Neutrophil (primary cell): ENCODE data around the gene RABEP2.

Experiments
- H3K27ac ChIP-seq: fragments of 200-600 bp; sonication (generic); 2 replicates; pipeline ENCODE4 v1.5.1; 2016; ENCODE audit warnings: mild to moderate bottlenecking, moderate library complexity
- H3K27me3 ChIP-seq: fragments of 200-600 bp; sonication (generic); 2 replicates; pipeline ENCODE4 v1.6.0; 2016; ENCODE audit warnings: mild to moderate bottlenecking
- H3K36me3 ChIP-seq: fragments of 200-600 bp; sonication (generic); 2 replicates; pipeline ENCODE4 v1.5.1; 2017
- H3K4me1 ChIP-seq, 2 experiments: fragments of 200-600 bp in 1 of 2; sonication (generic) in 1 of 2; 1 replicate in 1 of 2; 2 replicates in 1 of 2; pipeline versions ENCODE4 v1.5.1 to v1.6.1; 2013 to 2016; ENCODE audit warnings: low read depth in 1 of 2, low read length in 1 of 2, mild to moderate bottlenecking in 1 of 2, moderate library complexity in 1 of 2; ENCODE audit not compliant: control insufficient read depth in 1 of 2, insufficient read depth in 1 of 2
- H3K4me3 ChIP-seq, 2 experiments: fragments of 200-600 bp in 1 of 2; sonication (generic) in 1 of 2; 1 replicate in 1 of 2; 2 replicates in 1 of 2; pipeline ENCODE4 v1.5.1; 2013 to 2016; ENCODE audit warnings: low read depth in 1 of 2, low read length in 1 of 2, mild to moderate bottlenecking in 1 of 2, moderate library complexity in 1 of 2
- H3K9me3 ChIP-seq: fragments of 200-600 bp; sonication (generic); 2 replicates; pipeline ENCODE4 v1.5.1; 2016
- CTCF ChIP-seq: fragments of 200-600 bp; sonication (generic); IDR thresholded peaks from 2 replicates; pipeline ENCODE4 v1.5.1; 2016; ENCODE audit warnings: antibody characterized with exemption

Gene RABEP2

DNA sequence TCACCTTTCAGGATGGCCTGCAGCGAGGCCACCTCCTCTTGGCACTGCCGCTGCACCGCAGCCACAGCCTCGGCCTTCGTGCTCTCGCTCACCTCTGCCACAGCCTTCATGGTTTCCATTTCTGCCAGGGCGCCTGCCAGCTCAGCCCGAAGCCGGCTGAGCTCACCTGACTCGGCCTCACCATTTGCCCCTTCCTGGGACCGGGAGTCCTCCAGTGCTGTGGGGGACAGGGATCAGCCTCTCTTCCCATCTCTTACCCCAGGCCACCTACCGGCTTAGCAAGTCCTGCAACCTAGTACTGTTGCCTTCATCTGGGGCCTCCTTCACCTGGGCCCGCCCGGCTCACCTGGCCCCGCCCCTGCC lies 658 bp downstream of the RABEP2 start:
- TF ChIP-seq CTCF = no peak
- no peaks in the 10 kb centered on the region for H3K27me3 ChIP-seq
- peak overlapping the region; percentile 94 for H3K27ac ChIP-seq
- H3K4me3 ChIP-seq = peak overlapping the region; percentile 91 to 94
- peaks cover 11 to 14% of the 10 kb centered on the region in 2 experiments for H3K4me1 ChIP-seq
- no peaks in the 10 kb centered on the region for H3K9me3 ChIP-seq
- H3K36me3 ChIP-seq = peaks cover 4% of the 10 kb centered on the region

GRCh38 chr16:28923652-28924398 lies 1.2 kb downstream of the RABEP2 start:
- H3K27me3 ChIP-seq = no peaks in the 10 kb centered on the region
- peaks cover 11 to 14% of the 10 kb centered on the region in 2 experiments for H3K4me1 ChIP-seq
- H3K9me3 ChIP-seq = no peaks in the 10 kb centered on the region
- peaks cover 9% of the 10 kb centered on the region for H3K36me3 ChIP-seq
- H3K27ac ChIP-seq = no peak overlapping the region
- TF ChIP-seq CTCF = no peak
- H3K4me3 ChIP-seq = peak overlapping the region; percentile 91 to 94

GRCh38 chr16:28923231-28923587 lies 1.8 kb downstream of the RABEP2 start:
- H3K36me3 ChIP-seq = peaks cover 10% of the 10 kb centered on the region
- H3K4me1 ChIP-seq = peaks cover 11 to 14% of the 10 kb centered on the region in 2 experiments

DNA sequence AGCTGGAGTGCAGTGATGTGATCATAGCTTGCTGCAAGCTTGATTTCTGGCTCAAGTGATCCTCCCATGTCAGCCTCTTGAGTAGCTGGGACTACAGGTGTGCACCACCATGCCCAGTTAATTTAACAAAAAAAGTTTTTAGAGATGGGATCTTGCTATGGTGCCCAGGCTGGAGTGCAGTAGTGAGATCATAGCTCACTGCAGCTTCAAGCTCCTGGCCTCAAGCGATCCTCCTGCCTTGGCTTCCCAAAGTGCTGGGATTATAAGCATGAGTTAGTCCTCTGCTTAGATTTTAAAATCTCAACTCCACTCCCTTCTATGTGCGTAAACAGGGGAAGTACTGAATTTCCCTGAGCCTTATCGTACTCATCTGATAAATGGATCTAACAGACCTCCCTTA lies 6.3 kb downstream of the RABEP2 start:
- TF ChIP-seq CTCF = no peak
- H3K4me3 ChIP-seq = no peak overlapping the region
- no peaks in the 10 kb centered on the region for H3K27me3 ChIP-seq
- H3K27ac ChIP-seq = no peak overlapping the region
- H3K4me1 ChIP-seq = no peaks in the 10 kb centered on the region
- H3K9me3 ChIP-seq = no peaks in the 10 kb centered on the region
- peaks cover 13% of the 10 kb centered on the region for H3K36me3 ChIP-seq

More at GRCh38 chr16:28923231-28923587, 1.8 kb downstream of the RABEP2 start:
- H3K9me3 ChIP-seq = no peaks in the 10 kb centered on the region
- H3K4me3 ChIP-seq = no peak overlapping the region
- no peak for TF ChIP-seq CTCF
- H3K27me3 ChIP-seq = no peaks in the 10 kb centered on the region
- no peak overlapping the region for H3K27ac ChIP-seq

DNA sequence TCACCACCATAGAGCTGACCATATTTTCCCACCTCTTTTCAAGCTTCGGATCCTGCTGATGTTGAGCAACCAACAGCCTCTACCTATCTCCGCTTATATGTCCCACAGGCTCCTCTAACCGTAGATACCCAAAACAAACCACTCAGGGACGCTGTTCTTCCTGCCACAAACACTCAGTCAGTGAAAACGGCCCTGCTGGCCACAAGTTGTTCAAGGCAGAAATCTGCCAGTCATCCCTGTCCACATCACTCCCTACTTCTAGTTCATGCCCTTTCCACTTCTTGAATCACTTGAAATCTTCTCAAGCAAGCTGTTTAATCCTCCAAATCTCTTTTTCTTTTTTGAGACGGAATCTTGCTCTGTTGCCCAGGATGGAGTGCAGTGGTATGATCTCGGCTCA lies 7.9 kb downstream of the RABEP2 start:
- TF ChIP-seq CTCF = no peak
- Histone ChIP-seq H3K36me3 (peaks cover 13% of the 10 kb centered on the region), H3K4me3 (no peak overlapping the region), H3K27me3 (no peaks in the 10 kb centered on the region), H3K27ac (no peak overlapping the region), H3K9me3 (no peaks in the 10 kb centered on the region), H3K4me1 (no peaks in the 10 kb centered on the region)
